ENCODE data around the gene TMEM53.

TMEM53 gene

GRCh38 chr1:44674113-44675000, at the start of gene TMEM53, which contains the start of gene ARMH1:
TSS of gene TMEM53 (minus strand) at chr1:44674481. CDS start at chr1:44674391, 90 bp downstream.
TSS of gene ARMH1 (plus strand) at chr1:44674714. CDS start at chr1:44689698, 14,984 bp downstream.
- no peaks in the 10 kb centered on the region for H3K27me3 Mint-ChIP-seq (ENCODE audit: low read depth)
- H3K4me3 Mint-ChIP-seq, result peak within 1 kb of the TSS; percentile 88
- H3K36me3 Mint-ChIP-seq (ENCODE audit: low read depth), result no peaks in the 10 kb centered on the region
- peaks cover 25% of the 10 kb centered on the region for H3K4me1 Mint-ChIP-seq (ENCODE audit: low read depth)
- H3K9me3 Mint-ChIP-seq, result no peaks in the 10 kb centered on the region
- peak within 1 kb of the TSS; percentile 91 for H3K27ac Mint-ChIP-seq

GRCh38 chr1:44723496-44724295, 49.4 kb upstream of the TMEM53 start:
- Mint-ChIP-seq H3K4me3 (peak overlapping the region; percentile 86), H3K27ac (peak overlapping the region; percentile 97), H3K36me3 (ENCODE audit: low read depth) (peaks cover 1% of the 10 kb centered on the region), H3K9me3 (no peaks in the 10 kb centered on the region), H3K4me1 (ENCODE audit: low read depth) (peaks cover 53% of the 10 kb centered on the region), H3K27me3 (ENCODE audit: low read depth) (no peaks in the 10 kb centered on the region)

GRCh38 chr1:44723064-44723463, 48.8 kb upstream of the TMEM53 start:
- H3K36me3 Mint-ChIP-seq (ENCODE audit: low read depth), result peaks cover 1% of the 10 kb centered on the region
- H3K27ac Mint-ChIP-seq, result peak overlapping the region; percentile 97
- peaks cover 54% of the 10 kb centered on the region for H3K4me1 Mint-ChIP-seq (ENCODE audit: low read depth)
- no peaks in the 10 kb centered on the region for H3K9me3 Mint-ChIP-seq
- peak overlapping the region; percentile 86 for H3K4me3 Mint-ChIP-seq
- no peaks in the 10 kb centered on the region for H3K27me3 Mint-ChIP-seq (ENCODE audit: low read depth)

- no peaks in the 10 kb centered on the region for H3K27me3 Mint-ChIP-seq (ENCODE audit: low read depth)
- no peaks in the 10 kb centered on the region for H3K9me3 Mint-ChIP-seq
- H3K36me3 Mint-ChIP-seq (ENCODE audit: low read depth), result peaks cover 1% of the 10 kb centered on the region
- H3K27ac Mint-ChIP-seq, result peak overlapping the region; percentile 93
- peaks cover 57% of the 10 kb centered on the region for H3K4me1 Mint-ChIP-seq (ENCODE audit: low read depth)
- H3K4me3 Mint-ChIP-seq, result peak overlapping the region; percentile 56
Observed at GRCh38 chr1:44721485-44722361, 47.4 kb upstream of the TMEM53 start.

- Mint-ChIP-seq H3K27ac (peak overlapping the region; percentile 71), H3K4me1 (ENCODE audit: low read depth) (peaks cover 62% of the 10 kb centered on the region), H3K27me3 (ENCODE audit: low read depth) (no peaks in the 10 kb centered on the region), H3K36me3 (ENCODE audit: low read depth) (peaks cover 1% of the 10 kb centered on the region), H3K9me3 (no peaks in the 10 kb centered on the region), H3K4me3 (peak overlapping the region; percentile 22)
Observed at GRCh38 chr1:44720281-44720680, 46.0 kb upstream of the TMEM53 start.

GRCh38 chr1:44719318-44719717, 45.0 kb upstream of the TMEM53 start:
- Mint-ChIP-seq H3K4me3 (no peak overlapping the region), H3K36me3 (ENCODE audit: low read depth) (peaks cover 1% of the 10 kb centered on the region), H3K27ac (peak overlapping the region; percentile 14), H3K4me1 (ENCODE audit: low read depth) (peaks cover 65% of the 10 kb centered on the region), H3K9me3 (no peaks in the 10 kb centered on the region), H3K27me3 (ENCODE audit: low read depth) (no peaks in the 10 kb centered on the region)

GRCh38 chr1:44718091-44718490, 43.8 kb upstream of the TMEM53 start:
- H3K36me3 Mint-ChIP-seq (ENCODE audit: low read depth), result peaks cover 1% of the 10 kb centered on the region
- H3K4me1 Mint-ChIP-seq (ENCODE audit: low read depth), result peaks cover 56% of the 10 kb centered on the region
- H3K27me3 Mint-ChIP-seq (ENCODE audit: low read depth), result no peaks in the 10 kb centered on the region
- no peak overlapping the region for H3K27ac Mint-ChIP-seq
- no peak overlapping the region for H3K4me3 Mint-ChIP-seq
- H3K9me3 Mint-ChIP-seq, result no peaks in the 10 kb centered on the region

- Mint-ChIP-seq H3K4me3 (no peak overlapping the region), H3K27ac (no peak overlapping the region), H3K36me3 (ENCODE audit: low read depth) (no peaks in the 10 kb centered on the region), H3K9me3 (no peaks in the 10 kb centered on the region), H3K4me1 (ENCODE audit: low read depth) (peaks cover 54% of the 10 kb centered on the region), H3K27me3 (ENCODE audit: low read depth) (no peaks in the 10 kb centered on the region)
Observed at GRCh38 chr1:44717653-44718052, 43.4 kb upstream of the TMEM53 start.

- no peaks in the 10 kb centered on the region for H3K36me3 Mint-ChIP-seq (ENCODE audit: low read depth)
- H3K4me1 Mint-ChIP-seq (ENCODE audit: low read depth), result peaks cover 54% of the 10 kb centered on the region
- H3K4me3 Mint-ChIP-seq, result no peak overlapping the region
- no peaks in the 10 kb centered on the region for H3K9me3 Mint-ChIP-seq
- H3K27ac Mint-ChIP-seq, result no peak overlapping the region
- H3K27me3 Mint-ChIP-seq (ENCODE audit: low read depth), result no peaks in the 10 kb centered on the region
Observed at GRCh38 chr1:44717156-44717555, 42.9 kb upstream of the TMEM53 start.

GRCh38 chr1:44714944-44715571, 40.8 kb upstream of the TMEM53 start:
- H3K27me3 Mint-ChIP-seq (ENCODE audit: low read depth), result peaks cover 8% of the 10 kb centered on the region
- H3K27ac Mint-ChIP-seq, result peak overlapping the region; percentile 62
- peak overlapping the region; percentile 2 for H3K4me3 Mint-ChIP-seq
- no peaks in the 10 kb centered on the region for H3K9me3 Mint-ChIP-seq
- peaks cover 37% of the 10 kb centered on the region for H3K4me1 Mint-ChIP-seq (ENCODE audit: low read depth)
- H3K36me3 Mint-ChIP-seq (ENCODE audit: low read depth), result no peaks in the 10 kb centered on the region

- H3K27ac Mint-ChIP-seq, result peak overlapping the region; percentile 62
Observed at GRCh38 chr1:44714532-44714931, 40.3 kb upstream of the TMEM53 start.

GRCh38 chr1:44713321-44713781, 39.1 kb upstream of the TMEM53 start:
- Mint-ChIP-seq H3K27me3 (ENCODE audit: low read depth) (peaks cover 8% of the 10 kb centered on the region), H3K36me3 (ENCODE audit: low read depth) (no peaks in the 10 kb centered on the region), H3K9me3 (no peaks in the 10 kb centered on the region), H3K4me3 (no peak overlapping the region), H3K4me1 (ENCODE audit: low read depth) (peaks cover 27% of the 10 kb centered on the region), H3K27ac (no peak overlapping the region)

More at GRCh38 chr1:44714532-44714931, 40.3 kb upstream of the TMEM53 start:
- Mint-ChIP-seq H3K4me3 (no peak overlapping the region), H3K27me3 (ENCODE audit: low read depth) (peaks cover 8% of the 10 kb centered on the region), H3K4me1 (ENCODE audit: low read depth) (peaks cover 35% of the 10 kb centered on the region), H3K36me3 (ENCODE audit: low read depth) (no peaks in the 10 kb centered on the region), H3K9me3 (no peaks in the 10 kb centered on the region)

GRCh38 chr1:44707959-44708831, 33.9 kb upstream of the TMEM53 start:
- Mint-ChIP-seq H3K9me3 (no peaks in the 10 kb centered on the region), H3K4me3 (peak overlapping the region; percentile 42), H3K4me1 (ENCODE audit: low read depth) (peaks cover 5% of the 10 kb centered on the region), H3K36me3 (ENCODE audit: low read depth) (no peaks in the 10 kb centered on the region), H3K27ac (peak overlapping the region; percentile 2), H3K27me3 (ENCODE audit: low read depth) (peaks cover 14% of the 10 kb centered on the region)

Measured in T-helper 1 cell treated with Interleukin-12 subunit alpha and Interleukin-12 subunit beta and Interleukin-4 antibody, amounts not matched to agents 30 μg/mL and 1 μg/mL, for 36 hours (primary cell).